Measurements from ENCODE around the gene GCLC.
A peak's percentile ranks its signal among the peaks of the same experiment; 100 is the strongest.
"Not testable (repeated sequence)": the region's sequence is repeated elsewhere in the genome, so short reads cannot be mapped to it uniquely, and the experiment has no call there.

The GCLC gene

GRCh38 chr6:53495506-53496499, 49.1 kb downstream of the GCLC start:
- DNase-seq (ENCODE audit: low read depth, low spot score) = no peak

GRCh38 chr6:53494076-53494475, 50.8 kb downstream of the GCLC start:
- no peak for DNase-seq (ENCODE audit: low read depth, low spot score)

GRCh38 chr6:53493635-53494025, 51.3 kb downstream of the GCLC start:
- DNase-seq (ENCODE audit: low read depth, low spot score) = no peak

- peak; percentile 17 for DNase-seq (ENCODE audit: low read depth, low spot score)
Observed at GRCh38 chr6:53492860-53493634, 51.9 kb downstream of the GCLC start.

- DNase-seq (ENCODE audit: low read depth, low spot score) = no peak
Observed at GRCh38 chr6:53487080-53487479, 57.8 kb downstream of the GCLC start.

GRCh38 chr6:53486679-53487078, 58.2 kb downstream of the GCLC start:
- no peak for DNase-seq (ENCODE audit: low read depth, low spot score)

GRCh38 chr6:53484476-53485280, 60.2 kb downstream of the GCLC start:
- DNase-seq (ENCODE audit: low read depth, low spot score) = peak; percentile 34

GRCh38 chr6:53483423-53484353, 61.2 kb downstream of the GCLC start:
- no peak for DNase-seq (ENCODE audit: low read depth, low spot score)

- DNase-seq (ENCODE audit: low read depth, low spot score) = no peak
Observed at GRCh38 chr6:53481323-53481722, 63.6 kb downstream of the GCLC start.

- DNase-seq (ENCODE audit: low read depth, low spot score) = not testable (repeated sequence)
Observed at GRCh38 chr6:53480774-53481173, 64.1 kb downstream of the GCLC start.

- no peak for DNase-seq (ENCODE audit: low read depth, low spot score)
Observed at GRCh38 chr6:53479871-53480270, 65.0 kb downstream of the GCLC start.

- DNase-seq (ENCODE audit: low read depth, low spot score) = no peak
Observed at GRCh38 chr6:53476964-53477363, 67.9 kb downstream of the GCLC start.

- DNase-seq (ENCODE audit: low read depth, low spot score) = no peak
Observed at GRCh38 chr6:53474010-53474409, 70.9 kb downstream of the GCLC start.

GRCh38 chr6:53469163-53469562, 75.7 kb downstream of the GCLC start:
- DNase-seq (ENCODE audit: low read depth, low spot score) = no peak

GRCh38 chr6:53466257-53466656, 78.6 kb downstream of the GCLC start:
- DNase-seq (ENCODE audit: low read depth, low spot score) = no peak

- DNase-seq (ENCODE audit: low read depth, low spot score) = no peak
Observed at GRCh38 chr6:53465732-53466131, 79.2 kb downstream of the GCLC start.

GRCh38 chr6:53464927-53465460, 79.9 kb downstream of the GCLC start:
- DNase-seq (ENCODE audit: low read depth, low spot score) = no peak

- no peak for DNase-seq (ENCODE audit: low read depth, low spot score)
Observed at GRCh38 chr6:53464483-53464882, 80.4 kb downstream of the GCLC start.

- no peak for DNase-seq (ENCODE audit: low read depth, low spot score)
Observed at GRCh38 chr6:53461696-53462095, 83.2 kb downstream of the GCLC start.

- DNase-seq (ENCODE audit: low read depth, low spot score) = no peak
Observed at GRCh38 chr6:53461041-53461656, 83.8 kb downstream of the GCLC start.

Measured in brain pericyte (primary cell).